ENCODE data around the gene MNAT1. TPM values are rescaled to one million over a fixed set of nuclear protein-coding genes. Genes with fewer than 3 reads are reported as not detected.

The MNAT1 gene
- total RNA-seq, 4 donors from 2014 or later = 4.2 to 30.3 (median 17.8) TPM

GRCh38 chr14:60989599-60989998, 255.0 kb downstream of the MNAT1 start:
- no peak overlapping the region for H3K4me3 ChIP-seq
- no peaks in the 10 kb centered on the region for H3K4me1 ChIP-seq
- intact Hi-C loops (cut with DNase I; ENCODE audit: low total_unique reads) (no loop called here), in situ Hi-C loops (cut with MboI; ENCODE audit: low pct_ligation_motif_present in 1 of 4, low pct_unique_long_range_greater_than_20kb in 1 of 4, low sequenced_read_pairs in 3 of 4) (no loop called here)
- H3K27ac ChIP-seq = no peak overlapping the region
- 83% methylated on average over 2 of the region's 2 CpGs for WGBS, 2 donors (ENCODE audit: low coverage in 1 of 2)
- DNase-seq = no peak
- H3K9me3 ChIP-seq = no peaks in the 10 kb centered on the region
- TF ChIP-seq EP300 (IDR thresholded peaks at IDR 0.05; ENCODE audit: low read depth) = no peak
- TF ChIP-seq POLR2AphosphoS5 (IDR thresholded peaks at IDR 0.05) = no peak
- no peak for TF ChIP-seq CTCF (IDR thresholded peaks at IDR 0.05)
- TF ChIP-seq POLR2A (IDR thresholded peaks at IDR 0.05) = no peak
- peaks cover 0 to 10% (median 0%) of the 10 kb centered on the region in 4 donors for H3K36me3 ChIP-seq
- no peaks in the 10 kb centered on the region for H3K27me3 ChIP-seq

GRCh38 chr14:60998617-60999016, 264.1 kb downstream of the MNAT1 start:
- WGBS, 2 donors (ENCODE audit: low coverage in 1 of 2) = 82% methylated on average over 9 of the region's 9 CpGs; no CpG with 5 or more reads in 1 of the 2 donors
- no peak overlapping the region for H3K27ac ChIP-seq
- in situ Hi-C loops (cut with MboI; ENCODE audit: low pct_ligation_motif_present in 1 of 4, low pct_unique_long_range_greater_than_20kb in 1 of 4, low sequenced_read_pairs in 3 of 4) = no loop called here
- intact Hi-C loops (cut with DNase I; ENCODE audit: low total_unique reads) = no loop called here
- no peak for DNase-seq
- no peaks in the 10 kb centered on the region for H3K36me3 ChIP-seq
- H3K9me3 ChIP-seq = no peaks in the 10 kb centered on the region
- TF ChIP-seq CTCF (IDR thresholded peaks at IDR 0.05) (no peak), POLR2AphosphoS5 (IDR thresholded peaks at IDR 0.05) (no peak), EP300 (IDR thresholded peaks at IDR 0.05; ENCODE audit: low read depth) (no peak), POLR2A (IDR thresholded peaks at IDR 0.05) (no peak)
- H3K27me3 ChIP-seq = no peaks in the 10 kb centered on the region
- no peaks in the 10 kb centered on the region for H3K4me1 ChIP-seq
- H3K4me3 ChIP-seq = no peak overlapping the region

- 94 to 100% methylated on average over 1 to 2 of the region's 2 CpGs for WGBS, 2 donors (ENCODE audit: low coverage in 1 of 2)
- no peak overlapping the region for H3K4me3 ChIP-seq
- H3K27me3 ChIP-seq = no peaks in the 10 kb centered on the region
- H3K9me3 ChIP-seq = no peaks in the 10 kb centered on the region
- H3K4me1 ChIP-seq = no peaks in the 10 kb centered on the region
- TF ChIP-seq POLR2A (IDR thresholded peaks at IDR 0.05) (no peak), CTCF (IDR thresholded peaks at IDR 0.05) (no peak), POLR2AphosphoS5 (IDR thresholded peaks at IDR 0.05) (no peak), EP300 (IDR thresholded peaks at IDR 0.05; ENCODE audit: low read depth) (no peak)
- no peak overlapping the region for H3K27ac ChIP-seq
- in situ Hi-C loops (cut with MboI; ENCODE audit: low pct_ligation_motif_present in 1 of 4, low pct_unique_long_range_greater_than_20kb in 1 of 4, low sequenced_read_pairs in 3 of 4) (no loop called here), intact Hi-C loops (cut with DNase I; ENCODE audit: low total_unique reads) (no loop called here)
- H3K36me3 ChIP-seq = no peaks in the 10 kb centered on the region
- DNase-seq = no peak
Observed at GRCh38 chr14:60999536-60999935, 265.0 kb downstream of the MNAT1 start.

- no peak overlapping the region for H3K4me3 ChIP-seq
- intact Hi-C loops (cut with DNase I; ENCODE audit: low total_unique reads) = no loop called here
- no peaks in the 10 kb centered on the region for H3K36me3 ChIP-seq
Observed at GRCh38 chr14:61003571-61003970, 269.0 kb downstream of the MNAT1 start.

More at GRCh38 chr14:61003571-61003970, 269.0 kb downstream of the MNAT1 start:
- Histone ChIP-seq H3K27ac (no peak overlapping the region), H3K27me3 (no peaks in the 10 kb centered on the region), H3K4me1 (no peaks in the 10 kb centered on the region), H3K9me3 (no peaks in the 10 kb centered on the region)
- TF ChIP-seq EP300 (IDR thresholded peaks at IDR 0.05; ENCODE audit: low read depth) = no peak
- no peak for TF ChIP-seq POLR2AphosphoS5 (IDR thresholded peaks at IDR 0.05)
- TF ChIP-seq CTCF (IDR thresholded peaks at IDR 0.05) = no peak
- TF ChIP-seq POLR2A (IDR thresholded peaks at IDR 0.05) = no peak
- no peak for DNase-seq
- WGBS, 2 donors (ENCODE audit: low coverage in 1 of 2) = 100% methylated on average over 1 of the region's 1 CpG
- in situ Hi-C loops (cut with MboI; ENCODE audit: low pct_ligation_motif_present in 1 of 4, low pct_unique_long_range_greater_than_20kb in 1 of 4, low sequenced_read_pairs in 3 of 4) = no loop called here

Data from transverse colon (tissue), 4 donors.